ENCODE results near the gene NCAM2.

NCAM2 gene

DNA sequence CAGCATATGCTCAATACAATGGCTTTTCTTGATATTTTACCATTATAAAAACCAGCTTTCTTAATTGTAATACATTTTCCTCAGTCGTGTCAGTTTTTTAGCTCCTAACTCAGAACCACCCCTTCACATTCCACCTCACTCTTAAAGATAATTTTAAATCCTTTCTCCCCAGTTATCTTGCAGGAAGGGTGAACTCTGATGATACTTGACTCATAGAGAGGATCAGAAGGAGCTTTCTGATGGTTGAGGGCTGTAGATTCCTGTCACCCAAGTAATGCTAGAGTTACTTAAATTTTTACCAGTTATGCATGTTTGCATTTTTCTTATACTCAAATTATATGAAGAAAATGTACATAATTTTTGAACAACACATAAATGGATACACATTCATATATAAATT, 233.7 kb downstream of the NCAM2 start:
- Histone ChIP-seq H3K56ac (ENCODE audit: low read length) (no peak overlapping the region), H3K36me3 (ENCODE audit: control insufficient read depth, insufficient read depth, low read length) (no peaks in the 10 kb centered on the region), H2BK120ac (ENCODE audit: low read depth, low read length) (no peak overlapping the region), H3K27me3 (ENCODE audit: insufficient read depth, low read length, poor library complexity) (no peaks in the 10 kb centered on the region), H3K4ac (ENCODE audit: low read depth, low read length) (no peak overlapping the region), H2AK5ac (ENCODE audit: low read length) (no peak overlapping the region), H3K4me1 (ENCODE audit: control insufficient read depth, low read depth, low read length) (no peaks in the 10 kb centered on the region), H2BK15ac (replicated peaks; ENCODE audit: low read depth) (no peak overlapping the region), H3K23ac (ENCODE audit: low read length) (no peak overlapping the region), H3K9ac (ENCODE audit: low read length) (no peak overlapping the region), H3K4me3 (ENCODE audit: low read length) (no peak overlapping the region), H3K79me2 (ENCODE audit: control insufficient read depth, insufficient read depth, low read length) (no peaks in the 10 kb centered on the region), H3K79me1 (ENCODE audit: low read length) (no peaks in the 10 kb centered on the region), H4K5ac (ENCODE audit: low read length) (no peak overlapping the region), H3K18ac (ENCODE audit: low read length) (no peak overlapping the region), H3K27ac (ENCODE audit: low read depth, low read length) (no peak overlapping the region), H2BK5ac (ENCODE audit: low read length) (no peak overlapping the region), H3K4me2 (ENCODE audit: low read length) (no peak overlapping the region), H4K8ac (ENCODE audit: low read depth, low read length) (no peak overlapping the region)
- DNase-seq = no peak
- no CpG with 5 or more reads among the region's 1 CpG for WGBS (ENCODE audit: extremely low coverage, insufficient coverage, low lambda C conversion rate)

DNA sequence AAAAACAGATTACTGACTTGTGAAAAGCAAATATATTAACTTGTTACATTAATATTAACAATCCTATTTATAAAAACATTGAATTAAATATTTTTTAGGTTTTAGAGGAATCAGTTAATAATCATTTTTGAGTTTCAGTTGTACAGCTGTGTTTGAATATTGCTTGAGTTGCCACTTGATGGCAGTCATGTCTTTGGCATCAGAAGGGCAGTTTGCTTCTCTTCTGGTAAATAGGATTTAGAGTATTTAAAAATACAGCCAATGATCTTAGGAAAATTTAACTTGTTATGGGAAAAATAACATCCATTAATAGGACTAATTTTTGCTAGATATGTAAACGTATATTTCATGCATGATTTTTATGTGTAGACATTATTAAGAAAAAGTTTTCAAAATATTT, 234.1 kb downstream of the NCAM2 start:
- Histone ChIP-seq H2BK120ac (ENCODE audit: low read depth, low read length) (no peak overlapping the region), H2BK5ac (ENCODE audit: low read length) (no peak overlapping the region), H2BK15ac (replicated peaks; ENCODE audit: low read depth) (no peak overlapping the region), H3K9ac (ENCODE audit: low read length) (no peak overlapping the region), H3K79me2 (ENCODE audit: control insufficient read depth, insufficient read depth, low read length) (no peaks in the 10 kb centered on the region), H3K23ac (ENCODE audit: low read length) (no peak overlapping the region), H4K5ac (ENCODE audit: low read length) (no peak overlapping the region), H2AK5ac (ENCODE audit: low read length) (no peak overlapping the region), H3K18ac (ENCODE audit: low read length) (no peak overlapping the region), H3K4me3 (ENCODE audit: low read length) (no peak overlapping the region), H3K27ac (ENCODE audit: low read depth, low read length) (no peak overlapping the region), H3K27me3 (ENCODE audit: insufficient read depth, low read length, poor library complexity) (no peaks in the 10 kb centered on the region), H3K4me2 (ENCODE audit: low read length) (no peak overlapping the region), H3K79me1 (ENCODE audit: low read length) (no peaks in the 10 kb centered on the region), H3K4ac (ENCODE audit: low read depth, low read length) (no peak overlapping the region), H3K4me1 (ENCODE audit: control insufficient read depth, low read depth, low read length) (no peaks in the 10 kb centered on the region), H4K8ac (ENCODE audit: low read depth, low read length) (no peak overlapping the region), H3K56ac (ENCODE audit: low read length) (no peak overlapping the region), H3K36me3 (ENCODE audit: control insufficient read depth, insufficient read depth, low read length) (no peaks in the 10 kb centered on the region)
- no CpG with 5 or more reads among the region's 1 CpG for WGBS (ENCODE audit: extremely low coverage, insufficient coverage, low lambda C conversion rate)
- peak; percentile 31 for DNase-seq

DNA sequence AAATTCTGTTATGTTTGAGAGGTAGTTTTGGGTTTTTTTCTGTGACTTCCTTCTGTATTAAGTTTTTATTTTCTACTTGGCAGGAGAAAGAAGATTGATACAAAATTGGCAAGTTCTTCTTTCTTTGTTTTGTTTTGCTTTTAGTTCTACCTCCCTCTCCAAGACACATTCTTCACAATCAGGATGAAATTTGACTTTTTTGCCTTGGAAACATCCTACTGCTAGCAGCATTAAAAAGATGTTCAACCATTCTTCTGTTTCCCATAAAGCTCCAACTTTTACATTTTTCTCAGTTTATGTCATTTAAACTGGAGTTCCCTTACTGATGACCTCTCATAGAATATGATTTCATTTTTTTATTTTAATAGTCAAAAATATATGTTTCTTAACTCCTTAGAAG, 234.8 kb downstream of the NCAM2 start:
- Histone ChIP-seq H3K79me2 (ENCODE audit: control insufficient read depth, insufficient read depth, low read length) (no peaks in the 10 kb centered on the region), H2BK15ac (replicated peaks; ENCODE audit: low read depth) (no peak overlapping the region), H3K23ac (ENCODE audit: low read length) (no peak overlapping the region), H3K9ac (ENCODE audit: low read length) (no peak overlapping the region), H2BK120ac (ENCODE audit: low read depth, low read length) (no peak overlapping the region), H2BK5ac (ENCODE audit: low read length) (no peak overlapping the region), H4K5ac (ENCODE audit: low read length) (no peak overlapping the region), H3K36me3 (ENCODE audit: control insufficient read depth, insufficient read depth, low read length) (no peaks in the 10 kb centered on the region), H2AK5ac (ENCODE audit: low read length) (no peak overlapping the region), H4K8ac (ENCODE audit: low read depth, low read length) (no peak overlapping the region), H3K79me1 (ENCODE audit: low read length) (no peaks in the 10 kb centered on the region), H3K4ac (ENCODE audit: low read depth, low read length) (no peak overlapping the region), H3K4me1 (ENCODE audit: control insufficient read depth, low read depth, low read length) (no peaks in the 10 kb centered on the region), H3K27ac (ENCODE audit: low read depth, low read length) (no peak overlapping the region), H3K27me3 (ENCODE audit: insufficient read depth, low read length, poor library complexity) (no peaks in the 10 kb centered on the region), H3K18ac (ENCODE audit: low read length) (no peak overlapping the region), H3K56ac (ENCODE audit: low read length) (no peak overlapping the region), H3K4me2 (ENCODE audit: low read length) (no peak overlapping the region), H3K4me3 (ENCODE audit: low read length) (no peak overlapping the region)
- DNase-seq = no peak

DNA sequence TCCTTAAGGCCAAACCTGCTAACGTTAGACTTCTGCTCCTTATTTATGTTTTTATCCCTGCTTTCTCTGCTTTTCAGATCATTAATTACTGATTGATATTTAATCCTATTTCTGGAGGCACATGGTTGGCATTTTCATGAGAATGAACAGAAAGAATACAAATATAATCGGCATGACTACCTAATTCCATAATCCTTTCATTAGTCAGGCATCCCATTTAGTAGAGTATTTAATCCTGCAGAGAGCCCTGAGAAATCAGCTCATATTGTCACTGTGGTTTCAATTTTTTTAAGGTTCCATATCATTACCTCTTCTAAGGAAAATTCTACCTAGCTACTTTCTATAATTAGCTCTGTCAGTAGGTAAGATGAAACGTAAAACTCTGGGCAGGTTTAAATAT, 238.8 kb downstream of the NCAM2 start:
- no peak for DNase-seq

DNA sequence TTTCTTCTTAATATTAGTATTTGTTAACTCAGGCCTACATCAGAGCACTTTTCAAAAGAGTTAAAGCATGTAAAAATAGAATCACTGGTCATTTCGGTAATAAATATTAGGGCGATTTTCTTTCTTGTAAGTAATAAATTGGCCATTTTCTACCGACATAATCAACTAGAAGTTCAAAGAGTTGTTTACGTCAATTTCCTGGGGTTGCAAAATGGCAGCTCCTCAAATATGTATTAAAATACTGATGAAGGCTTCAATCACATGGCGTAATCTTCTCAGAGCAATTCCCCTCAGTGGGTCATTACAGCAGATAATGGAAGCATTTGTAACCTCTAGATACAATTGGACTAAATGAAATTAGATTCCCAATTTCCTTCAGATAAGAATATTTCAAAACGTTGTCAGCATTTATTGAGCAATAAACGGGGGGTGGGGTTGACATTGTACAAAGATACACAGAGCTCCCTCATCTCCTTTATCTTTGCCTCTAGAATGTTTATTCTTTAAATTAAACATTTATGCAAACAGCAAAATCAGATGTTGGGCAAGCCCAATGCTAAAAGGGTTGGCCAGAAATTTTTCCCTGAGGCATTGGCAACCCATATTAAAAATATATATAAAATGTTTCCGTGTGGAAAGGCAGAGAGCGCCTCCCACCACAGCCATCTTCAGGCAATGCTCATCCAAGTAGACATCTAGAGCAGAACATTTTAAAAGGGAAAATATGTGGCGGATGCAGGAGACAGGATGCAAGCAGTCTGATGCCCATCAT, 240.6 kb downstream of the NCAM2 start:
- Histone ChIP-seq H2BK15ac (replicated peaks; ENCODE audit: low read depth) (no peak overlapping the region), H3K56ac (ENCODE audit: low read length) (no peak overlapping the region), H4K5ac (ENCODE audit: low read length) (no peak overlapping the region), H2BK120ac (ENCODE audit: low read depth, low read length) (no peak overlapping the region), H3K4ac (ENCODE audit: low read depth, low read length) (no peak overlapping the region), H3K4me3 (ENCODE audit: low read length) (no peak overlapping the region), H3K9ac (ENCODE audit: low read length) (no peak overlapping the region), H4K8ac (ENCODE audit: low read depth, low read length) (no peak overlapping the region), H3K18ac (ENCODE audit: low read length) (no peak overlapping the region), H3K36me3 (ENCODE audit: control insufficient read depth, insufficient read depth, low read length) (no peaks in the 10 kb centered on the region), H3K4me1 (ENCODE audit: control insufficient read depth, low read depth, low read length) (no peaks in the 10 kb centered on the region), H3K79me2 (ENCODE audit: control insufficient read depth, insufficient read depth, low read length) (no peaks in the 10 kb centered on the region), H3K79me1 (ENCODE audit: low read length) (no peaks in the 10 kb centered on the region), H3K27ac (ENCODE audit: low read depth, low read length) (no peak overlapping the region), H3K23ac (ENCODE audit: low read length) (no peak overlapping the region), H2AK5ac (ENCODE audit: low read length) (no peak overlapping the region), H3K4me2 (ENCODE audit: low read length) (no peak overlapping the region), H2BK5ac (ENCODE audit: low read length) (no peak overlapping the region), H3K27me3 (ENCODE audit: insufficient read depth, low read length, poor library complexity) (no peaks in the 10 kb centered on the region)
- DNase-seq = no peak
- WGBS (ENCODE audit: extremely low coverage, insufficient coverage, low lambda C conversion rate) = no CpG with 5 or more reads among the region's 10 CpGs

More for the DNA sequence above, 238.8 kb downstream of the NCAM2 start:
- no peak overlapping the region for H2BK5ac ChIP-seq (ENCODE audit: low read length)
- H3K36me3 ChIP-seq (ENCODE audit: control insufficient read depth, insufficient read depth, low read length) = no peaks in the 10 kb centered on the region
- no peak overlapping the region for H3K23ac ChIP-seq (ENCODE audit: low read length)
- no peak overlapping the region for H3K4ac ChIP-seq (ENCODE audit: low read depth, low read length)
- H4K8ac ChIP-seq (ENCODE audit: low read depth, low read length) = no peak overlapping the region
- H3K9ac ChIP-seq (ENCODE audit: low read length) = no peak overlapping the region
- no peak overlapping the region for H3K4me2 ChIP-seq (ENCODE audit: low read length)
- H2BK120ac ChIP-seq (ENCODE audit: low read depth, low read length) = no peak overlapping the region
- no peaks in the 10 kb centered on the region for H3K4me1 ChIP-seq (ENCODE audit: control insufficient read depth, low read depth, low read length)
- H3K27ac ChIP-seq (ENCODE audit: low read depth, low read length) = no peak overlapping the region
- H2AK5ac ChIP-seq (ENCODE audit: low read length) = no peak overlapping the region
- no peaks in the 10 kb centered on the region for H3K79me2 ChIP-seq (ENCODE audit: control insufficient read depth, insufficient read depth, low read length)
- H2BK15ac ChIP-seq (replicated peaks; ENCODE audit: low read depth) = no peak overlapping the region
- no peak overlapping the region for H4K5ac ChIP-seq (ENCODE audit: low read length)
- H3K79me1 ChIP-seq (ENCODE audit: low read length) = no peaks in the 10 kb centered on the region
- H3K18ac ChIP-seq (ENCODE audit: low read length) = no peak overlapping the region
- H3K4me3 ChIP-seq (ENCODE audit: low read length) = no peak overlapping the region
- H3K27me3 ChIP-seq (ENCODE audit: insufficient read depth, low read length, poor library complexity) = no peaks in the 10 kb centered on the region
- no CpG with 5 or more reads among the region's 3 CpGs for WGBS (ENCODE audit: extremely low coverage, insufficient coverage, low lambda C conversion rate)
- no peak overlapping the region for H3K56ac ChIP-seq (ENCODE audit: low read length)

DNA sequence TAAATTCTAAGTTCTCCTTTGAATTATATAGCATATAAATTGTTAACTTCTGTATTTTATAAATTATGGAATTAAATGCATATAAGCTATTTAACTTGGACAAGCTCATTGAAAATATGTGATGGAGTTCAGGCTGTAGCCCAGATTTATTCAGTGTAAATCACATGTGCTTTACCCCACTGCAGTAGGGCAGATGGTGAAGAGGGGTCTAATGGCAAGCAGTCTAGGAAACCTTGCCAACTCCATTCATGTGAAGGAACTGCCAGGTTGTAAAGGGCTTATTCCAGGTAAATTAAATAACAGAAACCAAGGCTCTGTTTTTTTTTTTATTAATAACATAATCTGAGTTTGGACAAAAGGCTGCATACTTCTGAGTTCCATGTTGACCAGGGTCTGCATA, 243.2 kb downstream of the NCAM2 start:
- H3K23ac ChIP-seq (ENCODE audit: low read length) = no peak overlapping the region
- H3K4me1 ChIP-seq (ENCODE audit: control insufficient read depth, low read depth, low read length) = no peaks in the 10 kb centered on the region
- DNase-seq = no peak
- no peaks in the 10 kb centered on the region for H3K27me3 ChIP-seq (ENCODE audit: insufficient read depth, low read length, poor library complexity)
- no peak overlapping the region for H2BK120ac ChIP-seq (ENCODE audit: low read depth, low read length)
- H3K36me3 ChIP-seq (ENCODE audit: control insufficient read depth, insufficient read depth, low read length) = no peaks in the 10 kb centered on the region
- H3K4me3 ChIP-seq (ENCODE audit: low read length) = no peak overlapping the region
- no peak overlapping the region for H4K5ac ChIP-seq (ENCODE audit: low read length)
- H2AK5ac ChIP-seq (ENCODE audit: low read length) = no peak overlapping the region
- H3K9ac ChIP-seq (ENCODE audit: low read length) = no peak overlapping the region
- H2BK15ac ChIP-seq (replicated peaks; ENCODE audit: low read depth) = no peak overlapping the region
- no peak overlapping the region for H4K8ac ChIP-seq (ENCODE audit: low read depth, low read length)
- H3K4me2 ChIP-seq (ENCODE audit: low read length) = no peak overlapping the region
- H3K56ac ChIP-seq (ENCODE audit: low read length) = no peak overlapping the region
- no peaks in the 10 kb centered on the region for H3K79me1 ChIP-seq (ENCODE audit: low read length)
- no peak overlapping the region for H3K4ac ChIP-seq (ENCODE audit: low read depth, low read length)
- no peak overlapping the region for H2BK5ac ChIP-seq (ENCODE audit: low read length)
- no peak overlapping the region for H3K27ac ChIP-seq (ENCODE audit: low read depth, low read length)
- no peaks in the 10 kb centered on the region for H3K79me2 ChIP-seq (ENCODE audit: control insufficient read depth, insufficient read depth, low read length)
- no peak overlapping the region for H3K18ac ChIP-seq (ENCODE audit: low read length)
